OCI-LY3 (cell line): Measurements from ENCODE around the gene IQCH.

Experiments
- EZH2phosphoT487 ChIP-seq: fragments of 200-600 bp; shearing (Covaris generic); IDR thresholded peaks from 2 replicates; pipeline ENCODE4 v1.6.1; 2018; ENCODE audit warnings: antibody characterized with exemption, mixed run types, low read depth
- TF ChIP-seq, protein P1 (sequence below): fragments of 200-600, 300-600 bp; sonication (generic); IDR thresholded peaks from 2 replicates; pipeline ENCODE4 v1.5.1; 2014; ENCODE audit warnings: antibody characterized with exemption, low read length, low read depth

- TF ChIP-seq, protein P1, sequence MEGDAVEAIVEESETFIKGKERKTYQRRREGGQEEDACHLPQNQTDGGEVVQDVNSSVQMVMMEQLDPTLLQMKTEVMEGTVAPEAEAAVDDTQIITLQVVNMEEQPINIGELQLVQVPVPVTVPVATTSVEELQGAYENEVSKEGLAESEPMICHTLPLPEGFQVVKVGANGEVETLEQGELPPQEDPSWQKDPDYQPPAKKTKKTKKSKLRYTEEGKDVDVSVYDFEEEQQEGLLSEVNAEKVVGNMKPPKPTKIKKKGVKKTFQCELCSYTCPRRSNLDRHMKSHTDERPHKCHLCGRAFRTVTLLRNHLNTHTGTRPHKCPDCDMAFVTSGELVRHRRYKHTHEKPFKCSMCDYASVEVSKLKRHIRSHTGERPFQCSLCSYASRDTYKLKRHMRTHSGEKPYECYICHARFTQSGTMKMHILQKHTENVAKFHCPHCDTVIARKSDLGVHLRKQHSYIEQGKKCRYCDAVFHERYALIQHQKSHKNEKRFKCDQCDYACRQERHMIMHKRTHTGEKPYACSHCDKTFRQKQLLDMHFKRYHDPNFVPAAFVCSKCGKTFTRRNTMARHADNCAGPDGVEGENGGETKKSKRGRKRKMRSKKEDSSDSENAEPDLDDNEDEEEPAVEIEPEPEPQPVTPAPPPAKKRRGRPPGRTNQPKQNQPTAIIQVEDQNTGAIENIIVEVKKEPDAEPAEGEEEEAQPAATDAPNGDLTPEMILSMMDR, result no peak
- TF ChIP-seq EZH2phosphoT487, result no peak
Measured at GRCh38 chr15:67335026-67335425, 80.4 kb downstream of the IQCH start.
